Endothelial cell (in vitro differentiated cells): Measurements from ENCODE around the gene SMG5. TPM values are rescaled to one million over a fixed set of nuclear protein-coding genes. Genes with fewer than 3 reads are reported as not detected.

Source experiments
- DNase-seq: peaks from one replicate; pipeline ENCODE4 v3.0.0; 2021; ENCODE audit warnings: low spot score
- H3K27ac Mint-ChIP-seq: one replicate; pipeline ENCODE4 v1.8.0; 2021; ENCODE audit warnings: mixed read lengths, inconsistent platforms; ENCODE audit not compliant: unreplicated experiment
- H3K27me3 Mint-ChIP-seq: one replicate; pipeline ENCODE4 v1.8.0; 2021; ENCODE audit warnings: mild to moderate bottlenecking, moderate library complexity, mixed read lengths, inconsistent platforms; ENCODE audit not compliant: unreplicated experiment
- H3K36me3 Mint-ChIP-seq: one replicate; pipeline ENCODE4 v1.8.0; 2021; ENCODE audit warnings: mild to moderate bottlenecking, low read depth, mixed read lengths, inconsistent platforms; ENCODE audit not compliant: unreplicated experiment
- H3K4me1 Mint-ChIP-seq: one replicate; pipeline ENCODE4 v1.8.0; 2021; ENCODE audit warnings: mild to moderate bottlenecking, mixed read lengths, inconsistent platforms; ENCODE audit not compliant: unreplicated experiment
- H3K4me3 Mint-ChIP-seq: one replicate; pipeline ENCODE4 v1.8.0; 2021; ENCODE audit warnings: mild to moderate bottlenecking, mixed read lengths, inconsistent platforms; ENCODE audit not compliant: unreplicated experiment
- H3K9me3 Mint-ChIP-seq: one replicate; pipeline ENCODE4 v1.8.0; 2021; ENCODE audit warnings: mixed read lengths, inconsistent platforms; ENCODE audit not compliant: unreplicated experiment
- total RNA-seq: library from RNA; stranded (reverse); fragmentation: NEBNext Ultra II Directional; extraction: Animal tissue kit (Norgen Biotek cat#: 25700); gene quantifications from one replicate; pipeline ENCODE4 v1.2.1, GENCODE V29; 2021; ENCODE audit not compliant: unreplicated experiment
- TF ChIP-seq, protein P1 (sequence below): fragments of 200-600 bp; sonication (generic); IDR thresholded peaks from one replicate; pipeline ENCODE4 v1.5.0; 2021; ENCODE audit warnings: antibody characterized with exemption; ENCODE audit not compliant: unreplicated experiment

Gene SMG5
- total RNA-seq, 1 donor from 2014 or later = 75.2 TPM

DNA sequence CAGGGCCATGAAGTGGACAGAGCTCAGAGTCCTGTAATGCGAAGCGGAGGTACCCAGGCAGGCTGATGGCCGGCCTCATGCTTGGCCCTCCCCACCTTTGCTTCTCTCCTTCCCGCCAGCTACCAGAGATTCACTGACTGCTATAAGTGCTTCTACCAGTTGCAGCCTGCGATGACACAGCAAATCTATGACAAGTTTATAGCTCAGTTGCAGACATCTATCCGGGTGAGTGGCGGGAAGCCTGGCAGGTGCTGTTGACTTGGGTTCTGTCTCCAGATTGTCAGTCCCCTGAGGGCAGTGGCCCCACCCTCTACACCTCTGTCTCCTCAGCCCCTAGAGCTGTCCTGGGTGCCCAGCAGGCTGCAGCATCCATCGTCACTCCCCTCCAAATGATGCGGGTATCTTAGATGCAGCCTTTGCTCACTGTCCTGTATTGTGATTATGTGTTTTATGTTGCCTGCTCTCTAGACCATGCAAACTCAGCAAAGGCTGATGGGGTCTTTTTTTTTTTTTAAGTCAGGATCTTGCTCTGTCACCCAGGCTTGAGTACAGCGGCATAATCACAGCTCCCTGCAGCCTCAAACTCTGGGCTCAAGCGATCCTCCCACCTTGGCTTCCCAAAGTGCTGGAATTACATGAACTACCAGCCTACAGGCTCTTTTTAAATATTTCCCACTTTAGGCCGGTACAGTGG is 50.3 kb downstream of the SMG5 start:
- no peaks in the 10 kb centered on the region for H3K9me3 Mint-ChIP-seq
- no peak for DNase-seq
- H3K27ac Mint-ChIP-seq = no peak overlapping the region
- TF ChIP-seq, protein P1, sequence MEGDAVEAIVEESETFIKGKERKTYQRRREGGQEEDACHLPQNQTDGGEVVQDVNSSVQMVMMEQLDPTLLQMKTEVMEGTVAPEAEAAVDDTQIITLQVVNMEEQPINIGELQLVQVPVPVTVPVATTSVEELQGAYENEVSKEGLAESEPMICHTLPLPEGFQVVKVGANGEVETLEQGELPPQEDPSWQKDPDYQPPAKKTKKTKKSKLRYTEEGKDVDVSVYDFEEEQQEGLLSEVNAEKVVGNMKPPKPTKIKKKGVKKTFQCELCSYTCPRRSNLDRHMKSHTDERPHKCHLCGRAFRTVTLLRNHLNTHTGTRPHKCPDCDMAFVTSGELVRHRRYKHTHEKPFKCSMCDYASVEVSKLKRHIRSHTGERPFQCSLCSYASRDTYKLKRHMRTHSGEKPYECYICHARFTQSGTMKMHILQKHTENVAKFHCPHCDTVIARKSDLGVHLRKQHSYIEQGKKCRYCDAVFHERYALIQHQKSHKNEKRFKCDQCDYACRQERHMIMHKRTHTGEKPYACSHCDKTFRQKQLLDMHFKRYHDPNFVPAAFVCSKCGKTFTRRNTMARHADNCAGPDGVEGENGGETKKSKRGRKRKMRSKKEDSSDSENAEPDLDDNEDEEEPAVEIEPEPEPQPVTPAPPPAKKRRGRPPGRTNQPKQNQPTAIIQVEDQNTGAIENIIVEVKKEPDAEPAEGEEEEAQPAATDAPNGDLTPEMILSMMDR = no peak
- peaks cover 5% of the 10 kb centered on the region for H3K27me3 Mint-ChIP-seq
- peaks cover 3% of the 10 kb centered on the region for H3K4me1 Mint-ChIP-seq
- H3K36me3 Mint-ChIP-seq = peaks cover 17% of the 10 kb centered on the region
- no peak overlapping the region for H3K4me3 Mint-ChIP-seq

DNA sequence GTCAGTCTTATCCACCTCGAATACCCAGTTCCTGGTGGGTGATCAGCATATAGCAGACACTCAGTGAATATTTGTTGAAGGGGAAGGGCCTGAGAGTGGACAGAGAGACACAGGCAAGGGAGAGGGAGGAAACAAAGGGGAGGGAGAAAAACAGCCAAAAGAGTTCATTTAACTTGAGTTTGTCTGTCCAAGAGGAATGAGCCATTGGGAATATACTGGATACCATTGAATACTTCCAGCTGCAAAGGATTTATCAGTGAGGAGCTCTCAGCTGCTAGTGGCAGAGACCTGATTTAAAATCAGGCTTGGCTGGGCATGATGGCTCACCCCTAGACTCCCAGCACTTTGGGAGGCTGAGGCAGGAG is 52.2 kb downstream of the SMG5 start:
- no peaks in the 10 kb centered on the region for H3K9me3 Mint-ChIP-seq
- peaks cover 9% of the 10 kb centered on the region for H3K36me3 Mint-ChIP-seq
- peaks cover 4% of the 10 kb centered on the region for H3K4me1 Mint-ChIP-seq
- DNase-seq = no peak
- H3K27me3 Mint-ChIP-seq = peaks cover 2% of the 10 kb centered on the region
- H3K4me3 Mint-ChIP-seq = no peak overlapping the region
- H3K27ac Mint-ChIP-seq = no peak overlapping the region
- TF ChIP-seq, protein P1 = no peak

DNA sequence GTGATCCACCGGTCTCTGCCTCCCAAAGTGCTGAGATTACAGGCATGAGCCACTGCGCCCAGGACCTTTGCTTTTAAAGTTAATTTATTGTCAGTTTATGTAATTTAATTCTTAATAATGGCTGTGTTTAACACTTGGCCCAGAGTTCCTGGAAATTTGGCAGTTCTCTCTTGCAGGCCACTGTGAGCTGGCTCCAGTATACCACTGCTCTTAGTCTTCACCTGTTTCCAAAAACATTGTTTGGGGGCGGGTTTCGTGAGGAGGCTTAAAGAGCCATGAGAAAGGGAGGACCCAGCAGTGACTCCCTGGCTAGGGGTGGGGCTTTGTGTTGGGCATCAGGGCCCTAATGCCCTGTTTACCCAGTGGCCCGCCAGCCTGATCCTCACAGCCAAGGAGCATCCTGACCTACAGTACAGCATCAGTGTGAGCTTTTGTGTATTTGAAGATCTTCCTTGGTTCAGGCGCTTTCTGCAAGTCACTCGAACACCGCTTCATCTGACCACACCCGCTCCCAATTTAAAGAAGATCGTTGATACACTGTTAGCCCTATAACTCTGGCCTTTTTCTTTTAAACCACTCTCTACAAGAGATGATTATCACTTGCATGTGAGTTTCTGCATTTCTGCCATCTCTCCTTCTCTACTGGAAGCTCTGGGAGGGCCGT is 52.7 kb downstream of the SMG5 start:
- H3K4me3 Mint-ChIP-seq = no peak overlapping the region
- no peak overlapping the region for H3K27ac Mint-ChIP-seq
- no peaks in the 10 kb centered on the region for H3K9me3 Mint-ChIP-seq
- no peak for DNase-seq
- H3K27me3 Mint-ChIP-seq = peaks cover 2% of the 10 kb centered on the region
- peaks cover 7% of the 10 kb centered on the region for H3K4me1 Mint-ChIP-seq
- H3K36me3 Mint-ChIP-seq = peaks cover 9% of the 10 kb centered on the region
- TF ChIP-seq, protein P1 = no peak

DNA sequence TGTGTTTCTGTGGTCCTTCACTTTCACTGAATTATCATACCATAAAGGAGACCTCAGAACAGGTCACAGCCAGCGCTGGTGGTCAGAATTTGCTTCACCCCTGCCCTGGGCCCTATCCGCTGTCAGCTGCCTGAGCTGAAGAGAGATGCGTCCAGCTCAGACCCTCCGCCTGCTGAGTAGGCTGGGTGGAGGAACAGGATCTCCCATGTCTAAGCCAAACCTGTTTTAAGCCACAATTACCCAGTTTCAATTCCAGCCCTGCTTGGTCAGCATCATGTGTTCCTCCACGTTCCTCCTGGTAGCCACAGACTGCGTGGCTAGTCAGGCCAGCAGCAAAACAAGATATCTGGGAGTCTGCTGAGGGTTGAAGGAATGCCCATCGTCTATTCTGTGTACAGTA is 54.1 kb downstream of the SMG5 start:
- Mint-ChIP-seq H3K36me3 (peaks cover 13% of the 10 kb centered on the region), H3K27ac (no peak overlapping the region), H3K9me3 (no peaks in the 10 kb centered on the region), H3K27me3 (peaks cover under 1% of the 10 kb centered on the region), H3K4me3 (peak overlapping the region; percentile 71), H3K4me1 (peaks cover 6% of the 10 kb centered on the region)
- TF ChIP-seq, protein P1 = no peak
- no peak for DNase-seq

DNA sequence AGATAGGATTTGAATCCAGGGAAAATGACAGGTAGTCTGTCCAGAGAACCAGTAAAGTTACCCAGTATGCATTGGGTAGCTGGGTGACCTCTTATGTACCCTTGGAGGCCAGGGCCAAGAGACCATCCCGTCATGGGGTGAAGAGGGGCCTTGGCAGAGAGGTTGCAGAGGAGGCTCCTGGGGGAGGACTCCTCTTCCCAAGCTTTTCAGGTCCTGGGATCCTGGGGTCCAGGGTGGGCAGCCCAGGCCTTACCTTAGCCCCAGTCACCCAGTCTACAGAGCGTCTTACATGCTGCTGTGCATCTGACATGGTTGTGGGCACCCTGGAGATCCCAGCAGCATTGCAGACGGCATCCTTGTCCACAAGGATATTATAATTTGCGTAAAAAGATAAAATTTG is 55.8 kb downstream of the SMG5 start:
- Mint-ChIP-seq H3K4me1 (peaks cover 4% of the 10 kb centered on the region), H3K27ac (no peak overlapping the region), H3K4me3 (no peak overlapping the region), H3K9me3 (no peaks in the 10 kb centered on the region), H3K27me3 (no peaks in the 10 kb centered on the region), H3K36me3 (peaks cover 26% of the 10 kb centered on the region)
- DNase-seq = no peak
- TF ChIP-seq, protein P1 = no peak
